Astrocyte of the spinal cord (primary cell): ENCODE measurements around the gene ISG15.
A peak's percentile ranks its signal among the peaks of the same experiment; 100 is the strongest.
"Not testable (repeated sequence)": the region's sequence is repeated elsewhere in the genome, so short reads cannot be mapped to it uniquely, and the experiment has no call there.

Experiments used
- DNase-seq: peaks from one replicate; pipeline ENCODE4 v3.0.0; 2011; ENCODE audit warnings: low read depth, low spot score
- H3K4me3 ChIP-seq: 2 replicates; pipeline ENCODE4 v1.5.1; 2011; ENCODE audit warnings: low read depth, mild to moderate bottlenecking, low read length, moderate library complexity
- in situ Hi-C: cut with HindIII; loops from 2 replicates; pipeline ENCODE4 v1.10.0; 2017; ENCODE audit warnings: low sequenced_read_pairs
- TF ChIP-seq, protein P1 (sequence below): IDR thresholded peaks from 2 replicates; pipeline ENCODE4 v1.5.1; 2012; ENCODE audit warnings: low read depth, mild to moderate bottlenecking, low read length, inconsistent platforms

ISG15 gene

GRCh38 chr1:975896-976683, 37.2 kb upstream of the ISG15 start:
- in situ Hi-C loops: no loop called here
- no peak overlapping the region for H3K4me3 ChIP-seq
- TF ChIP-seq, protein P1, sequence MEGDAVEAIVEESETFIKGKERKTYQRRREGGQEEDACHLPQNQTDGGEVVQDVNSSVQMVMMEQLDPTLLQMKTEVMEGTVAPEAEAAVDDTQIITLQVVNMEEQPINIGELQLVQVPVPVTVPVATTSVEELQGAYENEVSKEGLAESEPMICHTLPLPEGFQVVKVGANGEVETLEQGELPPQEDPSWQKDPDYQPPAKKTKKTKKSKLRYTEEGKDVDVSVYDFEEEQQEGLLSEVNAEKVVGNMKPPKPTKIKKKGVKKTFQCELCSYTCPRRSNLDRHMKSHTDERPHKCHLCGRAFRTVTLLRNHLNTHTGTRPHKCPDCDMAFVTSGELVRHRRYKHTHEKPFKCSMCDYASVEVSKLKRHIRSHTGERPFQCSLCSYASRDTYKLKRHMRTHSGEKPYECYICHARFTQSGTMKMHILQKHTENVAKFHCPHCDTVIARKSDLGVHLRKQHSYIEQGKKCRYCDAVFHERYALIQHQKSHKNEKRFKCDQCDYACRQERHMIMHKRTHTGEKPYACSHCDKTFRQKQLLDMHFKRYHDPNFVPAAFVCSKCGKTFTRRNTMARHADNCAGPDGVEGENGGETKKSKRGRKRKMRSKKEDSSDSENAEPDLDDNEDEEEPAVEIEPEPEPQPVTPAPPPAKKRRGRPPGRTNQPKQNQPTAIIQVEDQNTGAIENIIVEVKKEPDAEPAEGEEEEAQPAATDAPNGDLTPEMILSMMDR: peak; percentile 83
- peak; percentile 73 for DNase-seq

DNA sequence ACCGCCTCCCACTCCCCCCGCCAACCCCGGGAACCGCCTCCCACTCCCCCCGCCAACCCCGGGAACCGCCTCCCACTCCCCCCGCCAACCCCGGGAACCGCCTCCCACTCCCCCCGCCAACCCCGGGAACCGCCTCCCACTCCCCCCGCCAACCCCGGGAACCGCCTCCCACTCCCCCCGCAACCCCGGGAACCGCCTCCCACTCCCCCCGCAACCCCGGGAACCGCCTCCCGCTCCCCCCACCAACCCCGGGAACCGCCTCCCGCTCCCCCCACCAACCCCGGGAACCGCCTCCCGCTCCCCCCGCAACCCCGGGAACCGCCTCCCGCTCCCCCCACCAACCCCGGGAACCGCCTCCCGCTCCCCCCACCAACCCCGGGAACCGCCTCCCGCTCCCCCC, 36.5 kb upstream of the ISG15 start:
- in situ Hi-C loops, DNase-seq, H3K4me3 ChIP-seq: not testable (repeated sequence)

DNA sequence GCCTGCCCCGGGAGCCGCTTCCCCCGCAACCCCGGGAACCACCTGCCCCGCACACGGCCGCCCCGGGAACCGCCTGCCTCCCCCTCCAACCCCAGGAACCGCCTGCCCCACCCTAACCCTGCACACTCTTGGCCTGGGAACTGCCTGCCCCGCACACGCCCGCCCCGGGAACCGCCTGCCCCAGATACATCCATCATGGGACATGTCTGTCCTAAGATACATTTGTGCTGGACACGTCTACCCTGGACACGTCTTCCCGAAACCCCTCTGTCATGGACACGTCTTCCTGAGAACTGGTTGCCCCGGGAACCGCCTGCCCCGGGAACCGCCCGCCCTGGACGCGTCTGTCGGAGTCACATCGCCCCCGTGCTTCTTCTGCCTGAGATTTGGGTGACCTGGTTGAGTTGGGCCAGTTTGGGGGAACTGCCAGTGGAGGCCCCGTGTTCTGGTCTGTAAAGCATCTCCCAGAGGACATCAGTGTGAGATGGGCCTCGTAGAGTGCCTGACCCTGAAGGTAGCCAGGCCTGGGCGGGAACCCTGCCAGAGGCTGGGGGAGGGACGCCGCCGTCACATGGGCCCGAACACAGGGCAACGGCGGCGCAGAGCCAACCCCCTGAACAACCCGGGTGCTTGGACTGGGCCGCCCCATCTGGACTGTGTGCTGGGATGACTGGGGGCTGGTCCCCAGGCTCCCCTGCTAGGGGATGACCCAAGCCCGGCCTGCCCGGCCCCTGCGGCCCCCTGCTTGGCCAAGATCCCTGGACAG, 35.0 kb upstream of the ISG15 start:
- in situ Hi-C loops: no loop called here
- TF ChIP-seq, protein P1: no peak
- DNase-seq: no peak

DNA sequence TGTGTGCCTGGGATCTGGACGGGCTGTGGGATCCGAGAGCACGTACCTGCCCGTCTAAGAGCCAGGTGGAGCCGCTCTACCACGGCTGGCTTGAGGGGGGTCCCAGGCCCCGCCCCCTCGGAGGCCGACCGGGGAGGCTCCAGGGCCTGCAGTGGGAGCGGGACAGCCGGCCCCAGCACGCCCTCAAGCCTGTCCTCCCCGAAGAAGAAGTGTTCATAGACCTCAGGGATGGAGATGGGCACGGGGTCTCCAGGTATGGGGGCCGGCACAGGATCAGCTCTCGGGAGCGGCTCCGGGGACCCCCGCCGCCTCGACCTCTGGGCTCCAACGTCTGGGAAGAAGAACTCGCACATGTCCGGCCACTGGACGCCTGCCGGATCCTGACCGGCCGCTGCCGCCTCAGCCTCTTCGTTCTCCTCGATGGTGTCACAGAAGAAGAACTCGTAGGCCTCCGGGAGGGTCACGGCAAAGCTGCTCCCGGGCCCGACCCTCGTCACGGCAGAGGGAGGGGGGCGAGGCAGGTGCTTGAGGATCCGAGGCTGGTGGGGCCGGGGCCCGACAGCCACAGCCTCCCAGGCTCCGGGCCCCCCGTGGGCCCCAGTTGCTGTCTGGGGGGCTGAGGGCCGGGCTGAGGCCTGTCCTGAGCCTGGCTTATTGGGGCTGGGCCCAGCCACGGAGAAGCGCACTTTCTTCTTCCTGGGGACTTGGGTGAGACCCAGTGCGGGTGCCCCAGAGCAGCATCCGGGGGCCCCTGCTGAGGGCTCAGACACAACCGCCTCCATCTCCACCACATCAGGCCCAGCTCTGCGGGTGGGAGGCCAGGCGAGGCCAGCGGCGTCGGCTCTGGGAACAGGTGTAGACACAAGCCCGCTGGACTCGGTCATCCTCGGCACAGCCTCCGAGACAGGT, 34.2 kb upstream of the ISG15 start:
- TF ChIP-seq, protein P1: no peak
- H3K4me3 ChIP-seq: no peak overlapping the region
- no peak for DNase-seq
- in situ Hi-C loops: no loop called here

More for the DNA sequence above, 35.0 kb upstream of the ISG15 start:
- no peak overlapping the region for H3K4me3 ChIP-seq

DNA sequence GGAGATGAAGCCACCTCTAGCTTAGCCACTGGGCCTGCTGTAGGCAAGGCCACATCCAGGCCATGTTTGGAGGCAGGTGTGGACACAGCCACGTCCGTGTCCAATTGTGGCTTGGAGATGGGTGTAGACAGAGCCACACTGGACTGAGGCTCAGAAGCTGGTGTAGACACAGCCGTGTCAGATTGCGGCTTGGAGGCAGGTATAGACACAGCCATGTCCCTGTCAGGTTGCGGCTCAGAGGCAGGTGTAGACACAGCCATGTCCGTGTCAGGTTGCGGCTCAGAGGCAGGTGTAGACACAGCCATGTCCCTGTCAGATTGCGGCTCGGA, 33.6 kb upstream of the ISG15 start:
- no peak for DNase-seq
- in situ Hi-C loops: no loop called here
- TF ChIP-seq, protein P1: no peak

GRCh38 chr1:980137-980571, 33.1 kb upstream of the ISG15 start:
- in situ Hi-C loops: no loop called here
- no peak for DNase-seq
- TF ChIP-seq, protein P1: no peak
- no peak overlapping the region for H3K4me3 ChIP-seq

More for the DNA sequence above, 33.6 kb upstream of the ISG15 start:
- no peak overlapping the region for H3K4me3 ChIP-seq
